Thoracic aorta (tissue), 2 donors: ENCODE results near the gene PCNX2. TPM values are rescaled to one million over a fixed set of nuclear protein-coding genes. Genes with fewer than 3 reads are reported as not detected.
A peak's percentile ranks its signal among the peaks of the same experiment; 100 is the strongest.

Experiments used
- ATAC-seq: fragments of 150-250 bp; one replicate; pipeline ENCODE4 v1.8.0; 2017; ENCODE audit warnings: low read depth; ENCODE audit not compliant: insufficient number of reproducible peaks, low FRiP score
- DNase-seq: peaks from one replicate; pipeline ENCODE4 v3.0.0-alpha.2; 2020; ENCODE audit warnings: low spot score
- H3K27ac ChIP-seq, 2 donors: fragments of 200-600 bp; sonication (generic); 1 replicate in 1 of 2; 2 replicates in 1 of 2; pipeline ENCODE4 v1.5.1; 2016; ENCODE audit warnings: mild to moderate bottlenecking in 2 of 2, moderate library complexity in 2 of 2
- H3K27me3 ChIP-seq: fragments of 200-600 bp; sonication (generic); replicated peaks from 2 replicates; pipeline ENCODE4 v1.6.0; 2016; ENCODE audit warnings: mild to moderate bottlenecking; ENCODE audit not compliant: insufficient read depth
- H3K36me3 ChIP-seq: fragments of 200-600 bp; sonication (generic); one replicate; pipeline ENCODE4 v1.5.1; 2016
- H3K4me1 ChIP-seq, 2 donors: fragments of 200-600 bp; sonication (generic); 1 replicate in 1 of 2; 2 replicates in 1 of 2; pipeline versions ENCODE4 v1.5.1 to v1.6.0; 2016; ENCODE audit warnings: low read depth in 2 of 2, mild to moderate bottlenecking in 1 of 2; ENCODE audit not compliant: control insufficient read depth in 1 of 2
- H3K4me3 ChIP-seq: fragments of 200-600 bp; sonication (generic); 2 replicates; pipeline ENCODE4 v1.5.1; 2016; ENCODE audit warnings: mild to moderate bottlenecking
- H3K9me3 ChIP-seq: fragments of 200-600 bp; sonication (generic); 2 replicates; pipeline ENCODE4 v1.5.1; 2016
- CTCF ChIP-seq: fragments of 200-600 bp; sonication (generic); IDR thresholded peaks from one replicate; pipeline ENCODE4 v1.5.1; 2019; ENCODE audit warnings: antibody characterized with exemption
- total RNA-seq, 2 donors: library from RNA; depleted of rRNA; stranded (reverse); fragments of >200 nt; gene quantifications; one replicate each; pipeline versions ENCODE4 v1.1.0 to v1.2.3, GENCODE V29; 2016

Gene PCNX2
- total RNA-seq, 2 donors from 2014 or later: 13.6 to 14.8 TPM

- H3K9me3 ChIP-seq: no peaks in the 10 kb centered on the region
- H3K36me3 ChIP-seq: no peaks in the 10 kb centered on the region
- no peak overlapping the region for H3K27ac ChIP-seq
- peak overlapping the region; percentile 80 for H3K4me3 ChIP-seq
- no peak for TF ChIP-seq CTCF
- no peaks in the 10 kb centered on the region for H3K27me3 ChIP-seq
- H3K4me1 ChIP-seq: peaks cover 0 to 16% of the 10 kb centered on the region in 2 donors
- ATAC-seq (no peak), DNase-seq (no peak)
These were observed 424 bp upstream of the PCNX2 start for GRCh38 chr1:233295975-233296322.

GRCh38 chr1:233294913-233295236 lies 650 bp downstream of the PCNX2 start:
- Histone ChIP-seq H3K27me3 (no peaks in the 10 kb centered on the region), H3K9me3 (no peaks in the 10 kb centered on the region), H3K4me3 (peak overlapping the region; percentile 80), H3K36me3 (no peaks in the 10 kb centered on the region), H3K27ac (peak overlapping the region in 1 of 2 donors; percentile 36), H3K4me1 (peaks cover 0 to 16% of the 10 kb centered on the region in 2 donors)
- ATAC-seq (no peak), DNase-seq (no peak)
- TF ChIP-seq CTCF: no peak

DNA sequence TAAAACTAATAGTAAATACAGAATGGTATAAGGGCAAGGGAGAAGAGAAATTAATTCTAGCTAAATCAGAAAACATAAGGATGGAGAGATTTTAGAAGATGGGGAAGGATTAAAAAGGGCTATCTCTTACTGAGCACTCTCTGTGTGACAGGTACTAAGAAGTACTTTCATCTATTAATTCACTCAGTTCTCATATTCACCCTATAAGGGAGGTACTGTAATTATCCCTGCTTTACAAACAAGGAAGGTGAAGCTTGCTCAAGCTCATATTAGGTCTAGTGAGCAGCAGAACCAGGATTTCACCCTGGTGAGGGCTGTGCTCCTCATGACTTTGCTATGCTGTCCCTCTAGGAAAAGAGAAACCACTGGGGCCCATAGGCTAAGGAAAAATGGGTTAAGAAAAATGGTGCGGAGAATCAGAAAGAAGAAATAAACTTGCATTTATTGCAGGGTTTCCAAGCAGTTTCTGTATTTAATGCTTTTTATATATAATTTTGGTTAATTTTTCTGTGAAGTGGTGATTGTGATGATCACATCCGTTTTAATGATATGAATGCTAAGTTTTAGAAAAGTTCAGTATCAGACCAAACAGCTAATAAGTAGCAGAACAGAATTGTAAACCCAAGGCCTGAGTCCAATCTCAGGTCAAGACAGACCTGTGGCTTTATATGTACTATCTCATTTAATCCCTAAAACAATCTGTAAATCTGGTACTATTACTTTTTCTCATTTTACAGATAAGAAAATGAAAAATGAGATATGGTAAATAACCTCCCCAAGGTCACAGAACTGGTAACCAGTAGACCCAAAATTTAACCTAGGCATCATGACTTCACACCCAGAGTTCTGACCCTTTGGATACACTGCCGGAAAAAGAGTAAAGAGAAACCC lies 1.7 kb downstream of the PCNX2 start:
- no peak for ATAC-seq
- no peak overlapping the region for H3K27ac ChIP-seq
- no peak for TF ChIP-seq CTCF
- DNase-seq: no peak
- no peaks in the 10 kb centered on the region for H3K27me3 ChIP-seq
- no peak overlapping the region for H3K4me3 ChIP-seq
- no peaks in the 10 kb centered on the region for H3K9me3 ChIP-seq
- H3K36me3 ChIP-seq: no peaks in the 10 kb centered on the region
- peaks cover 0 to 16% of the 10 kb centered on the region in 2 donors for H3K4me1 ChIP-seq

DNA sequence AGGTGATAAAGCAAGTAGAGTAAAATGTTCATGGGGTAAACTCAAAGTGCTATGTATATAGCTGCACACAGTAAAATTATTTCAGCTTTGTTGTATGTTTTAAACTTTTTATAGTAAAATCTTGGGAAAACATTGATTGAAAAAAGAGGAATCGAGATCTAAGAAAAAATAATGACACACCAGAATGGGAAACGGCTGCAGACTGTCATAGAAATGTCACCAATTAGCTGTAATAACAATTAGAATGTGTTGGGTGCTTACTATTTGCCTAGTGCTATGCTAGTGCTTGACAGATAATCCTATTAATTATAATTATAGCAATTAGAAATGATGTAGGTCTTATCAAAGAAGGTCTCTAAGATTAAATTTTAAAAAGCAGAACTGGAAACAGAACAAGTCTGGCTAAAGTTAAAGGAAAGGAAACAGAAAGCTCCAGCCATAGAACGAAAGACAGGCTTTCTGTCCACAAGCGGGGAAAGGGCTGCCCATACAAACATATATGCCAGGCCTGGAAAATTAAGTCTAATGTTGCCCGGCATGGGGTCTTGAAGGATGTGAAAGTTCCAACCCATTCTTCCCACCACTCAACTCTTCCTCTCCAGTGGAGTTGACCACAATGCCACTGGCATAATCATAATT lies 5.0 kb downstream of the PCNX2 start:
- Histone ChIP-seq H3K27ac (no peak overlapping the region), H3K9me3 (no peaks in the 10 kb centered on the region), H3K27me3 (no peaks in the 10 kb centered on the region), H3K4me1 (peaks cover 0 to 9% of the 10 kb centered on the region in 2 donors), H3K4me3 (no peak overlapping the region), H3K36me3 (no peaks in the 10 kb centered on the region)
- ATAC-seq (no peak), DNase-seq (no peak)
- TF ChIP-seq CTCF: no peak

- TF ChIP-seq CTCF: no peak
- Histone ChIP-seq H3K27ac (no peak overlapping the region), H3K4me1 (peaks cover 0 to 4% of the 10 kb centered on the region in 2 donors), H3K4me3 (no peak overlapping the region), H3K27me3 (no peaks in the 10 kb centered on the region), H3K36me3 (no peaks in the 10 kb centered on the region), H3K9me3 (no peaks in the 10 kb centered on the region)
- DNase-seq: no peak
- ATAC-seq: no peak
These were observed 5.8 kb downstream of the PCNX2 start for GRCh38 chr1:233289676-233290075.
